ENCODE results near the gene ERC2.

ERC2 gene

GRCh38 chr3:55626279-55626665 lies 842.0 kb downstream of the ERC2 start:
- Mint-ChIP-seq H3K27me3 (ENCODE audit: low read depth) (no peaks in the 10 kb centered on the region), H3K27ac (no peak overlapping the region), H3K9me3 (no peaks in the 10 kb centered on the region), H3K36me3 (ENCODE audit: low read depth) (no peaks in the 10 kb centered on the region), H3K4me3 (no peak overlapping the region), H3K4me1 (ENCODE audit: low read depth) (no peaks in the 10 kb centered on the region)

GRCh38 chr3:55624238-55624637 lies 844.0 kb downstream of the ERC2 start:
- Mint-ChIP-seq H3K36me3 (ENCODE audit: low read depth) (no peaks in the 10 kb centered on the region), H3K9me3 (no peaks in the 10 kb centered on the region), H3K27ac (no peak overlapping the region), H3K4me3 (no peak overlapping the region), H3K4me1 (ENCODE audit: low read depth) (no peaks in the 10 kb centered on the region), H3K27me3 (ENCODE audit: low read depth) (no peaks in the 10 kb centered on the region)

GRCh38 chr3:55623786-55624185 lies 844.5 kb downstream of the ERC2 start:
- H3K27me3 Mint-ChIP-seq (ENCODE audit: low read depth): no peaks in the 10 kb centered on the region
- H3K4me3 Mint-ChIP-seq: no peak overlapping the region
- no peaks in the 10 kb centered on the region for H3K9me3 Mint-ChIP-seq
- no peak overlapping the region for H3K27ac Mint-ChIP-seq
- no peaks in the 10 kb centered on the region for H3K4me1 Mint-ChIP-seq (ENCODE audit: low read depth)
- H3K36me3 Mint-ChIP-seq (ENCODE audit: low read depth): no peaks in the 10 kb centered on the region

- Mint-ChIP-seq H3K36me3 (ENCODE audit: low read depth) (no peaks in the 10 kb centered on the region), H3K27ac (no peak overlapping the region), H3K27me3 (ENCODE audit: low read depth) (no peaks in the 10 kb centered on the region), H3K4me3 (no peak overlapping the region), H3K9me3 (no peaks in the 10 kb centered on the region), H3K4me1 (ENCODE audit: low read depth) (no peaks in the 10 kb centered on the region)
Measured at GRCh38 chr3:55622733-55623132, 845.5 kb downstream of the ERC2 start.

GRCh38 chr3:55622116-55622515 lies 846.2 kb downstream of the ERC2 start:
- Mint-ChIP-seq H3K4me3 (no peak overlapping the region), H3K27ac (no peak overlapping the region), H3K36me3 (ENCODE audit: low read depth) (no peaks in the 10 kb centered on the region), H3K4me1 (ENCODE audit: low read depth) (no peaks in the 10 kb centered on the region), H3K27me3 (ENCODE audit: low read depth) (no peaks in the 10 kb centered on the region), H3K9me3 (no peaks in the 10 kb centered on the region)

GRCh38 chr3:55621648-55622047 lies 846.6 kb downstream of the ERC2 start:
- no peak overlapping the region for H3K4me3 Mint-ChIP-seq
- H3K4me1 Mint-ChIP-seq (ENCODE audit: low read depth): no peaks in the 10 kb centered on the region
- H3K36me3 Mint-ChIP-seq (ENCODE audit: low read depth): no peaks in the 10 kb centered on the region
- no peak overlapping the region for H3K27ac Mint-ChIP-seq
- H3K9me3 Mint-ChIP-seq: no peaks in the 10 kb centered on the region
- no peaks in the 10 kb centered on the region for H3K27me3 Mint-ChIP-seq (ENCODE audit: low read depth)

- Mint-ChIP-seq H3K9me3 (no peaks in the 10 kb centered on the region), H3K27me3 (ENCODE audit: low read depth) (no peaks in the 10 kb centered on the region), H3K4me1 (ENCODE audit: low read depth) (no peaks in the 10 kb centered on the region), H3K27ac (no peak overlapping the region), H3K36me3 (ENCODE audit: low read depth) (no peaks in the 10 kb centered on the region), H3K4me3 (no peak overlapping the region)
Measured at GRCh38 chr3:55621026-55621422, 847.2 kb downstream of the ERC2 start.

GRCh38 chr3:55620351-55621025 lies 847.8 kb downstream of the ERC2 start:
- H3K36me3 Mint-ChIP-seq (ENCODE audit: low read depth): no peaks in the 10 kb centered on the region
- H3K27me3 Mint-ChIP-seq (ENCODE audit: low read depth): no peaks in the 10 kb centered on the region
- no peaks in the 10 kb centered on the region for H3K4me1 Mint-ChIP-seq (ENCODE audit: low read depth)
- no peak overlapping the region for H3K4me3 Mint-ChIP-seq
- no peaks in the 10 kb centered on the region for H3K9me3 Mint-ChIP-seq
- no peak overlapping the region for H3K27ac Mint-ChIP-seq

GRCh38 chr3:55619046-55619808 lies 849.0 kb downstream of the ERC2 start:
- H3K27ac Mint-ChIP-seq: no peak overlapping the region
- no peaks in the 10 kb centered on the region for H3K4me1 Mint-ChIP-seq (ENCODE audit: low read depth)
- H3K27me3 Mint-ChIP-seq (ENCODE audit: low read depth): no peaks in the 10 kb centered on the region
- H3K4me3 Mint-ChIP-seq: no peak overlapping the region
- no peaks in the 10 kb centered on the region for H3K36me3 Mint-ChIP-seq (ENCODE audit: low read depth)
- no peaks in the 10 kb centered on the region for H3K9me3 Mint-ChIP-seq

- Mint-ChIP-seq H3K4me3 (no peak overlapping the region), H3K27me3 (ENCODE audit: low read depth) (no peaks in the 10 kb centered on the region), H3K36me3 (ENCODE audit: low read depth) (no peaks in the 10 kb centered on the region), H3K9me3 (no peaks in the 10 kb centered on the region), H3K4me1 (ENCODE audit: low read depth) (no peaks in the 10 kb centered on the region), H3K27ac (no peak overlapping the region)
Measured at GRCh38 chr3:55617385-55617784, 850.9 kb downstream of the ERC2 start.

- H3K4me3 Mint-ChIP-seq: no peak overlapping the region
- no peak overlapping the region for H3K27ac Mint-ChIP-seq
- H3K9me3 Mint-ChIP-seq: no peaks in the 10 kb centered on the region
- no peaks in the 10 kb centered on the region for H3K4me1 Mint-ChIP-seq (ENCODE audit: low read depth)
- no peaks in the 10 kb centered on the region for H3K36me3 Mint-ChIP-seq (ENCODE audit: low read depth)
- no peaks in the 10 kb centered on the region for H3K27me3 Mint-ChIP-seq (ENCODE audit: low read depth)
Measured at GRCh38 chr3:55616803-55617202, 851.5 kb downstream of the ERC2 start.

GRCh38 chr3:55615694-55616295 lies 852.5 kb downstream of the ERC2 start:
- Mint-ChIP-seq H3K4me1 (ENCODE audit: low read depth) (no peaks in the 10 kb centered on the region), H3K9me3 (no peaks in the 10 kb centered on the region), H3K27me3 (ENCODE audit: low read depth) (no peaks in the 10 kb centered on the region), H3K36me3 (ENCODE audit: low read depth) (no peaks in the 10 kb centered on the region), H3K4me3 (no peak overlapping the region), H3K27ac (no peak overlapping the region)

GRCh38 chr3:55615039-55615693 lies 853.1 kb downstream of the ERC2 start:
- Mint-ChIP-seq H3K9me3 (no peaks in the 10 kb centered on the region), H3K27ac (no peak overlapping the region), H3K4me1 (ENCODE audit: low read depth) (no peaks in the 10 kb centered on the region), H3K27me3 (ENCODE audit: low read depth) (no peaks in the 10 kb centered on the region), H3K36me3 (ENCODE audit: low read depth) (no peaks in the 10 kb centered on the region), H3K4me3 (no peak overlapping the region)

GRCh38 chr3:55611121-55611520 lies 857.1 kb downstream of the ERC2 start:
- Mint-ChIP-seq H3K27ac (no peak overlapping the region), H3K36me3 (ENCODE audit: low read depth) (no peaks in the 10 kb centered on the region), H3K4me1 (ENCODE audit: low read depth) (no peaks in the 10 kb centered on the region), H3K27me3 (ENCODE audit: low read depth) (no peaks in the 10 kb centered on the region), H3K9me3 (no peaks in the 10 kb centered on the region), H3K4me3 (no peak overlapping the region)

Measured in T-helper 1 cell treated with Interleukin-12 subunit alpha and Interleukin-12 subunit beta and Interleukin-4 antibody, amounts not matched to agents 30 μg/mL and 1 μg/mL, for 36 hours (primary cell).